Measurements from ENCODE around the gene PPP1R18. TPM values are rescaled to one million over a fixed set of nuclear protein-coding genes. Genes with fewer than 3 reads are reported as not detected.
A peak's percentile ranks its signal among the peaks of the same experiment; 100 is the strongest.

PPP1R18 gene
- total and polyA plus RNA-seq, 9 of the 15 experiments (the other 6 are each of a cell fraction or from before 2014, with no cell fraction given): 12.0 to 99.2 (median 42.6) TPM

DNA sequence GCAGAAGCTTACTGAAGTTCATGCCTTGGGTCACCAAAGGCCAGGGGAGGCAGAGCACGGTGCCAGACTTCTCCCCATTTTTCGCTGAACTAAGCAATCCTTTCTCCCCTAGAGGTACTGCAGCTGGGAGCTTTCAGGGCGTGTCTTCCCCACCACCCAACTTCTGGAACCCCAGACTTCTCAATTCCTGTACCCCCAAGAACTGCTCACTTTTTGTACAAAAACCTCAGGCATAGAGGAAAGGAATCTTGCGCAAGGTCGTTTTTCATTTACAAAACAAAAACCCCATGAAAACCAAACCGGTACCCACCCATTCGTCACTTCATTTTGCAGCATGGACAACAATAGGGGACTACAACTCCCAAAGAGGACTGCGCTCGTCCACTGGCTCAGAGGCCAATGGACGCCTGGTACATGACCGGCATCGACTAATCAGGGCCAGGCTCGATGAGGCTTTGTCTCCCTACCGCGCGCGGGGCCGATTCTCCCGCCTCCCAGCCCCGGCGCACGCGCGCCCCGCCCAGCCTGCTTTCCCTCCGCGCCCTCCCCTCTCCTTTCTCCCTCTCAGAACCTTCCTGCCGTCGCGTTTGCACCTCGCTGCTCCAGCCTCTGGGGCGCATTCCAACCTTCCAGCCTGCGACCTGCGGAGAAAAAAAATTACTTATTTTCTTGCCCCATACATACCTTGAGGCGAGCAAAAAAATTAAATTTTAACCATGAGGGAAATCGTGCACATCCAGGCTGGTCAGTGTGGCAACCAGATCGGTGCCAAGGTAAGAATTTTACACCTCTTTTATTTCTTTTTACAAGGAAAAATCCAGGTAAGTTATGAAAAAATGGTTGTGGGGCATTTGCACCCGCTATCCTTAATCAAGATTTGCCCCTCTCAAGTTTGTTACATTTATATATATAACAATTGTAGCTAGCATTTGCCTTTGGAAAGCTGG is 33.6 kb upstream of the PPP1R18 start, which contains the start of gene TUBB (continued):
- TF ChIP-seq, protein P1, sequence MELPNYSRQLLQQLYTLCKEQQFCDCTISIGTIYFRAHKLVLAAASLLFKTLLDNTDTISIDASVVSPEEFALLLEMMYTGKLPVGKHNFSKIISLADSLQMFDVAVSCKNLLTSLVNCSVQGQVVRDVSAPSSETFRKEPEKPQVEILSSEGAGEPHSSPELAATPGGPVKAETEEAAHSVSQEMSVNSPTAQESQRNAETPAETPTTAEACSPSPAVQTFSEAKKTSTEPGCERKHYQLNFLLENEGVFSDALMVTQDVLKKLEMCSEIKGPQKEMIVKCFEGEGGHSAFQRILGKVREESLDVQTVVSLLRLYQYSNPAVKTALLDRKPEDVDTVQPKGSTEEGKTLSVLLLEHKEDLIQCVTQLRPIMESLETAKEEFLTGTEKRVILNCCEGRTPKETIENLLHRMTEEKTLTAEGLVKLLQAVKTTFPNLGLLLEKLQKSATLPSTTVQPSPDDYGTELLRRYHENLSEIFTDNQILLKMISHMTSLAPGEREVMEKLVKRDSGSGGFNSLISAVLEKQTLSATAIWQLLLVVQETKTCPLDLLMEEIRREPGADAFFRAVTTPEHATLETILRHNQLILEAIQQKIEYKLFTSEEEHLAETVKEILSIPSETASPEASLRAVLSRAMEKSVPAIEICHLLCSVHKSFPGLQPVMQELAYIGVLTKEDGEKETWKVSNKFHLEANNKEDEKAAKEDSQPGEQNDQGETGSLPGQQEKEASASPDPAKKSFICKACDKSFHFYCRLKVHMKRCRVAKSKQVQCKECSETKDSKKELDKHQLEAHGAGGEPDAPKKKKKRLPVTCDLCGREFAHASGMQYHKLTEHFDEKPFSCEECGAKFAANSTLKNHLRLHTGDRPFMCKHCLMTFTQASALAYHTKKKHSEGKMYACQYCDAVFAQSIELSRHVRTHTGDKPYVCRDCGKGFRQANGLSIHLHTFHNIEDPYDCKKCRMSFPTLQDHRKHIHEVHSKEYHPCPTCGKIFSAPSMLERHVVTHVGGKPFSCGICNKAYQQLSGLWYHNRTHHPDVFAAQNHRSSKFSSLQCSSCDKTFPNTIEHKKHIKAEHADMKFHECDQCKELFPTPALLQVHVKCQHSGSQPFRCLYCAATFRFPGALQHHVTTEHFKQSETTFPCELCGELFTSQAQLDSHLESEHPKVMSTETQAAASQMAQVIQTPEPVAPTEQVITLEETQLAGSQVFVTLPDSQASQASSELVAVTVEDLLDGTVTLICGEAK (IDR thresholded peaks at IDR 0.05): peak; percentile 30; the same call in 1 of the 2 replicates
- TF ChIP-seq, protein P1 (CRISPR knock-in tag; IDR thresholded peaks at IDR 0.05): no peak
- TF ChIP-seq NFIC (IDR thresholded peaks at IDR 0.05) (peak; percentile 47; the same call in 1 of the 2 replicates), LARP7 (IDR thresholded peaks at IDR 0.05) (peak; percentile 50; the same call in 1 of the 2 replicates), SOX6 (IDR thresholded peaks at IDR 0.05) (peak; percentile 63), DNMT1 (IDR thresholded peaks at IDR 0.05) (0 out of 2 replicates have a peak, but pooled peaks have one; percentile 40), CREB3L1 (IDR thresholded peaks at IDR 0.05; ENCODE audit: borderline replicate concordance, low read depth) (peak; percentile 85; the same call in 1 of the 2 replicates), ZBED1 (IDR thresholded peaks at IDR 0.05) (peak; percentile 92), C11orf30 (IDR thresholded peaks at IDR 0.05; ENCODE audit: low read depth) (peak; percentile 99), CBX1 (IDR thresholded peaks at IDR 0.05; ENCODE audit: low read depth) (peak; percentile 95), ZBTB12 (CRISPR knock-in tag; IDR thresholded peaks at IDR 0.05) (peak; percentile 40; the same call in 1 of the 2 replicates), CEBPB (tag; IDR thresholded peaks at IDR 0.05) (peak; percentile 97), ZNF766 (CRISPR knock-in tag; conservative IDR thresholded peaks at IDR 0.05) (peak; percentile 15; the same call in 1 of the 2 replicates), ZNF12 (CRISPR knock-in tag; IDR thresholded peaks at IDR 0.05) (0 out of 2 replicates have a peak, but pooled peaks have one; percentile 16), GABPA (tag; conservative IDR thresholded peaks at IDR 0.05; ENCODE audit: low read depth) (peak; percentile 45; the same call in 1 of the 2 replicates), RBM14 (IDR thresholded peaks at IDR 0.05; ENCODE audit: borderline replicate concordance, insufficient read depth, low read depth, low read length) (no peak)
